ENCODE measurements around the gene USE1.

USE1 gene

DNA sequence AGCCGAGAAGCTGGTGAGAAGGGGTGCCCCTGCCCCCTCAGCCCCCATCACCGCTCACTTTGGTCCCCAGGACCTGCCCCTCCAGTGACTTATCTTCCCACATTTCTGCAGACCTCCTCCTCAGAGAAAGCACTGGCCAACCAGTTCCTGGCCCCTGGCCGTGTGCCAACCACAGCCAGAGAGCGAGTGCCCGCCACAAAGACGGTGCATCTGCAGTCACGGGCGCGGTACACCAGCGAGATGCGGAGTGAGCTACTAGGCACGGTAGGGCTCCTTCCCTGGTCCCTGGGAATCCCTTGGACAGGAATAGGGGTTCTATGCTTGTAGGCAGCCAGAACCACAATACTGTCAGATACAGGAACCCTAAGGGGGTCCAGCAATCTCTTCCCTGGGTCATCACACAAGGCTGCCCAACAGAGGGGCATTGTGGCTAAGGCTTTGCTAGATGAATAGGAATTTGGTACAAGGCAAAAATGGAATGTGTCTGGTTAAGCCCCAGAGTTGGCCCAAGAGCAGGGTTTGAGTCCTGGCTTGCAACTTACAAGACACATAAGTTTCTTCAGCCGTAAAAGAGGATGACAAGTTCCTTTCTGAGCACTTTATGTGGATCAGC is 1.0 kb downstream of the USE1 start:
- TF ChIP-seq CTCF (IDR thresholded peaks at IDR 0.05; ENCODE audit: low read depth, low read length) (no peak), MYC (IDR thresholded peaks at IDR 0.05; ENCODE audit: low read depth, low read length) (no peak), POLR2A (IDR thresholded peaks at IDR 0.05; ENCODE audit: extremely low read depth, insufficient read length) (no peak), MAX (IDR thresholded peaks at IDR 0.05; ENCODE audit: low read depth, low read length) (no peak)
- peak overlapping the region; percentile 69 for H3K4me3 ChIP-seq (ENCODE audit: low read depth, low read length)
- no peak for DNase-seq (ENCODE audit: low read depth)

DNA sequence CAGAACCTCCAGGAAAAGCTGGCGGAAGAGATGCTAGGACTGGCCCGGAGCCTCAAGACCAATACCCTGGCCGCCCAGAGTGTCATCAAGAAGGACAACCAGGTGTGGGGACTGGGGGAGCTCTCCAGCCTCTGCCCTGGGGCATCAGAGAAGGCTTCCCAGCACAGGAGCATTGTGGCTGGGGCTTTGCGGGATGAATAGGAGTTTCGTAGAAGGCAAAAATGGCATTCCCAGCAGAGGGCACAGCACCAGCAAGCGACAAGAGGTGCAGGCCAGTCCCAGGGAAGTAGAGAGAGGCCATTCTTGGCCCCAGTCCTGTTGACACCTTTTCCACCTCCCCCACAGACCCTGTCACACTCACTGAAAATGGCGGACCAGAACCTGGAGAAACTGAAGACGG is 4.1 kb downstream of the USE1 start:
- DNase-seq (ENCODE audit: low read depth) = no peak
- no peak overlapping the region for H3K4me3 ChIP-seq (ENCODE audit: low read depth, low read length)
- TF ChIP-seq MAX (IDR thresholded peaks at IDR 0.05; ENCODE audit: low read depth, low read length) (no peak), CTCF (IDR thresholded peaks at IDR 0.05; ENCODE audit: low read depth, low read length) (no peak), POLR2A (IDR thresholded peaks at IDR 0.05; ENCODE audit: extremely low read depth, insufficient read length) (no peak), MYC (IDR thresholded peaks at IDR 0.05; ENCODE audit: low read depth, low read length) (no peak)

GRCh38 chr19:17220207-17220758 is 5.1 kb downstream of the USE1 start:
- DNase-seq (ENCODE audit: low read depth) = peak; percentile 87
- no peak overlapping the region for H3K4me3 ChIP-seq (ENCODE audit: low read depth, low read length)
- TF ChIP-seq CTCF (IDR thresholded peaks at IDR 0.05; ENCODE audit: low read depth, low read length) (no peak), MAX (IDR thresholded peaks at IDR 0.05; ENCODE audit: low read depth, low read length) (no peak), POLR2A (IDR thresholded peaks at IDR 0.05; ENCODE audit: extremely low read depth, insufficient read length) (no peak), MYC (IDR thresholded peaks at IDR 0.05; ENCODE audit: low read depth, low read length) (no peak)

DNA sequence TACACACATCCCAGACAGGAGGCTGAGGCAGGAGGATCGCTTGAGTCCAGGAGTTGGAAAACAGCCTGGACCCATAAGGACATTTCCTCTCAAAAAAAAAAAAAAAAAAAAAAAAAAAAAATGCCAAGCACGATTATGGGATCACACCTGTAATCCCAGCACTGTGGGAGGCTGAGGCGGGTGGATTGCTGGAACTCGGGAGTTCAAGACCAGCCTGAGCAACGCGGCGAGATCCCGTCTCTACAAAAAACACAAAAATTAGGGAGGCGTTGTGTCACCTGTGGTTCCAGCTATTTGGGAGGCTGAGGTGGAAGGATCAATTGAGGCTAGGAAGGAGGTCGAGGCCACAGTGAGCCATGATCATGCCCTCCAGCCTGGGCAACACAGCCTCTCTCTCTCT is 9.9 kb downstream of the USE1 start:
- no peak overlapping the region for H3K4me3 ChIP-seq (ENCODE audit: low read depth, low read length)
- DNase-seq (ENCODE audit: low read depth) = no peak
- TF ChIP-seq CTCF (IDR thresholded peaks at IDR 0.05; ENCODE audit: low read depth, low read length) = no peak
- TF ChIP-seq POLR2A (IDR thresholded peaks at IDR 0.05; ENCODE audit: extremely low read depth, insufficient read length) = no peak
- no peak for TF ChIP-seq MAX (IDR thresholded peaks at IDR 0.05; ENCODE audit: low read depth, low read length)
- TF ChIP-seq MYC (IDR thresholded peaks at IDR 0.05; ENCODE audit: low read depth, low read length) = no peak

- no peak for TF ChIP-seq CTCF (IDR thresholded peaks at IDR 0.05; ENCODE audit: low read depth, low read length)
- TF ChIP-seq POLR2A (IDR thresholded peaks at IDR 0.05; ENCODE audit: extremely low read depth, insufficient read length) = peak; percentile 65
- TF ChIP-seq MYC (IDR thresholded peaks at IDR 0.05; ENCODE audit: low read depth, low read length) = peak; percentile 66
- TF ChIP-seq MAX (IDR thresholded peaks at IDR 0.05; ENCODE audit: low read depth, low read length) = peak; percentile 66
- H3K4me3 ChIP-seq (ENCODE audit: low read depth, low read length) = peak within 1 kb of the TSS; percentile 55
- DNase-seq (ENCODE audit: low read depth) = peak; percentile 98
These were observed 11.1 kb downstream of the USE1 start, which contains the start of gene OCEL1 for GRCh38 chr19:17226002-17226933. Gene OCEL1, plus strand, starts transcription at chr19:17226226. Its CDS starts 22 bp downstream, at chr19:17226248.

Measured in NB4 (cell line).